Measurements from ENCODE around the gene HOXA3. TPM values are rescaled to one million over a fixed set of nuclear protein-coding genes. Genes with fewer than 3 reads are reported as not detected.

Gene HOXA3
- total RNA-seq, 1 experiment from 2014 or later = 50.5 TPM

DNA sequence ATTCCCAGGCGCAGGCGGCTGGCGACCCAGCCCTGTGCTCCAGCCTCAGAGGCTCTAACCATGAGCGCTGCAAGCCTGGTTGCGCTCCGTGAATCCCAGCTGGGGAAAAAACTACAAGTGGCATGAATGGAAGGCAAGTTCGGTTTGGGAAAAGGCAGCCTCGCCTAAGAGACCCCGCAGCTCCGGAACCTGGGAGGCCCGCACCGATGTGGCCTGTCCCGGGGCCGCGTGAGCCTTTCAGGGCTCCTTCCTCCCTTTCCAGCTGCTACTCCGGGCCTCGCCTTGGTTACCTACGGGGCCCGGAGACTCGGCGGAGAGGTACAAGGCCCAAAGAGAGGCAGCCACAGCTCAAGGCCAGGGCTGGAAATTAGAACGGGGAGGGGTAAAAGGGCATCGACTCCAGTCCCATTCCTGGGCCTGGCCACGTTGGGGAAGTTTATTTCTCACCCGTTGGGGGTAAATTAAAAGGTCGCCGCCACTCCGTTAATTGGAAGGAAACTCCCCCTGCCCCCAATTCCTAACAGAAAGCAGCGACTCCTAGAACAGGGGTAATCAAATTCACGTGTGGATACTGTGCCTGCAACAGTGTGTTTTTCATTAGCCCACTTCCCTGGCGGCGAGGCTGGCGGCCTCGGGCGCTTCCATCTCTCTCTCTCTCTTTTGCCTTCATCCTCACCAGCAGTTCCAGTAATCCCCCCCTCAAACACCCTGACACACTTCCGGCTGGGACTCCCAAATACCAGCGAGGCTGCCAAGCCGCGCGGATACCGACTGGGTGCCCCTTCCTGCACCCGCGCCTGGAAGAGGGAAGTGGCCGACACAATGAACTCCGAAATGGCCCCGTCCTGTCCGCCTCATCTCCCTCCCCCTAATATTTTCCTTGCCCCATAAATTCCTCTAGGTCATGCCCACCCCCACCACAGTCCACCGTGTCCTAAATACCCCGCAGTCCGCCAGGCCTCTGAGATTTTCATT lies 14.4 kb upstream of the HOXA3 start:
- TF ChIP-seq, protein P1, sequence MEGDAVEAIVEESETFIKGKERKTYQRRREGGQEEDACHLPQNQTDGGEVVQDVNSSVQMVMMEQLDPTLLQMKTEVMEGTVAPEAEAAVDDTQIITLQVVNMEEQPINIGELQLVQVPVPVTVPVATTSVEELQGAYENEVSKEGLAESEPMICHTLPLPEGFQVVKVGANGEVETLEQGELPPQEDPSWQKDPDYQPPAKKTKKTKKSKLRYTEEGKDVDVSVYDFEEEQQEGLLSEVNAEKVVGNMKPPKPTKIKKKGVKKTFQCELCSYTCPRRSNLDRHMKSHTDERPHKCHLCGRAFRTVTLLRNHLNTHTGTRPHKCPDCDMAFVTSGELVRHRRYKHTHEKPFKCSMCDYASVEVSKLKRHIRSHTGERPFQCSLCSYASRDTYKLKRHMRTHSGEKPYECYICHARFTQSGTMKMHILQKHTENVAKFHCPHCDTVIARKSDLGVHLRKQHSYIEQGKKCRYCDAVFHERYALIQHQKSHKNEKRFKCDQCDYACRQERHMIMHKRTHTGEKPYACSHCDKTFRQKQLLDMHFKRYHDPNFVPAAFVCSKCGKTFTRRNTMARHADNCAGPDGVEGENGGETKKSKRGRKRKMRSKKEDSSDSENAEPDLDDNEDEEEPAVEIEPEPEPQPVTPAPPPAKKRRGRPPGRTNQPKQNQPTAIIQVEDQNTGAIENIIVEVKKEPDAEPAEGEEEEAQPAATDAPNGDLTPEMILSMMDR (conservative IDR thresholded peaks at IDR 0.05) = no peak
- no peak for TF ChIP-seq EZH2 (IDR thresholded peaks at IDR 0.05; ENCODE audit: low read depth)
- intact Hi-C loops (cut with micrococcal nuclease; ENCODE audit: unreplicated experiment) = loop anchor here (10.0 kb wide), 1 partner anchor 928 kb away; no protein-coding TSS in a partner anchor
- no TSS peak for BruUV-seq (replicated peaks)
- Histone ChIP-seq H2AFZ (no peak overlapping the region), H3K9me3 (ENCODE audit: insufficient read depth, low read depth) (no peaks in the 10 kb centered on the region), H3K27me3 (ENCODE audit: insufficient read depth, low read depth) (no peaks in the 10 kb centered on the region), H3K27ac (no peak overlapping the region), H3K36me3 (ENCODE audit: low read depth) (no peaks in the 10 kb centered on the region), H3K4me1 (replicated peaks; ENCODE audit: insufficient read depth) (peaks cover 20% of the 10 kb centered on the region), H4K20me1 (ENCODE audit: insufficient read depth) (no peaks in the 10 kb centered on the region), H3K4me3 (no peak overlapping the region), H3K79me2 (ENCODE audit: low read depth) (no peaks in the 10 kb centered on the region), H3K9me2 (ENCODE audit: insufficient read depth) (no peaks in the 10 kb centered on the region), H3F3A (ENCODE audit: insufficient read depth, low read depth) (peaks cover 34% of the 10 kb centered on the region), H3K4me2 (no peak overlapping the region)
- ChIA-PET CTCF (interaction anchor here (0.6 kb wide), 1 partner anchor 344 kb away, joined by 3 read pairs; no protein-coding TSS in a partner anchor), POLR2A (ENCODE audit: unreplicated experiment) (no interaction called here)
- DNase-seq = no peak

DNA sequence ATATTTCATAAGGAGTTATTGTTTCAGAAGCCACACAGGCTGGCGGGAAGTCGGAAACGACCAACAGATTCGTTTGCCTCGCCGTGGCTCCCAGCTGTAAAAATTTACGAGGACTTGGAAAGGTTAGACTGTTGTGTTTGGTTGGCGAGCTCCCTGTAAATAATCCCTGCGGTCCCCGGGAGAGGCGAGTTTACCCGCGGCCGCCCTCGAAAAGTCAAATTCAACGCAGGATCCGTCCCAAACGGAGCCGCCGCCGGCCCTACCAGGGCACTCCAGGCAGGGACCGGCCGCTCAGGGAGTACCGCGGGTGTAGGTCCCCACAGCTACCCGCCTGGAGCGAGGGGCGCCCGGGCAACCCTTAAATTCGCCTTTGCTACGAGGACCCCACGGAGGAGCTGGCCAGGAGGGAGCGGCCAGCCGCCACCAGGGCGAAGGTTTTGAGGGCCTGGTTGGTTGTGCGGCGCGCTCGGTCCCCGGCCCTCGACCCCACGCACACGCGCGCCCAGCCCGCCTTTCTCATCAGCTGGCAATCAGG lies 13.7 kb upstream of the HOXA3 start:
- peaks cover 19% of the 10 kb centered on the region for H3K4me1 ChIP-seq (replicated peaks; ENCODE audit: insufficient read depth)
- no peak overlapping the region for H2AFZ ChIP-seq
- TF ChIP-seq, protein P1 (conservative IDR thresholded peaks at IDR 0.05) = no peak
- TF ChIP-seq EZH2 (IDR thresholded peaks at IDR 0.05; ENCODE audit: low read depth) = no peak
- H3K27ac ChIP-seq = no peak overlapping the region
- peaks cover 34% of the 10 kb centered on the region for H3F3A ChIP-seq (ENCODE audit: insufficient read depth, low read depth)
- intact Hi-C loops (cut with micrococcal nuclease; ENCODE audit: unreplicated experiment) = loop anchor here (10.0 kb wide), 1 partner anchor 929 kb away; no protein-coding TSS in a partner anchor
- no peaks in the 10 kb centered on the region for H3K9me3 ChIP-seq (ENCODE audit: insufficient read depth, low read depth)
- no peak overlapping the region for H3K4me2 ChIP-seq
- no peaks in the 10 kb centered on the region for H3K79me2 ChIP-seq (ENCODE audit: low read depth)
- ChIA-PET CTCF (interaction anchor here (0.6 kb wide), 1 partner anchor 345 kb away, joined by 3 read pairs; no protein-coding TSS in a partner anchor), POLR2A (ENCODE audit: unreplicated experiment) (interaction anchor here (0.5 kb wide), 1 partner anchor 333 kb away, joined by 7 read pairs; no protein-coding TSS in a partner anchor)
- no peaks in the 10 kb centered on the region for H3K27me3 ChIP-seq (ENCODE audit: insufficient read depth, low read depth)
- BruUV-seq (replicated peaks) = no TSS peak
- H3K9me2 ChIP-seq (ENCODE audit: insufficient read depth) = no peaks in the 10 kb centered on the region
- no peak overlapping the region for H3K4me3 ChIP-seq
- DNase-seq = no peak
- H4K20me1 ChIP-seq (ENCODE audit: insufficient read depth) = no peaks in the 10 kb centered on the region
- no peaks in the 10 kb centered on the region for H3K36me3 ChIP-seq (ENCODE audit: low read depth)

GRCh38 chr7:27165089-27165995 lies 13.0 kb upstream of the HOXA3 start, which contains the start of gene HOXA9:
HOXA9 (minus strand) TSS chr7:27165537; CDS start chr7:27165457, 80 bp downstream.
- no peak within 1 kb of the TSS for H2AFZ ChIP-seq
- no TSS peak for BruUV-seq (replicated peaks)
- H3K79me2 ChIP-seq (ENCODE audit: low read depth) = no peaks in the 10 kb centered on the region
- H3F3A ChIP-seq (ENCODE audit: insufficient read depth, low read depth) = peaks cover 28% of the 10 kb centered on the region
- H3K9me2 ChIP-seq (ENCODE audit: insufficient read depth) = no peaks in the 10 kb centered on the region
- CTCF ChIA-PET = no interaction called here
- no peak for TF ChIP-seq EZH2 (IDR thresholded peaks at IDR 0.05; ENCODE audit: low read depth)
- TF ChIP-seq, protein P1 (conservative IDR thresholded peaks at IDR 0.05) = no peak
- H4K20me1 ChIP-seq (ENCODE audit: insufficient read depth) = no peaks in the 10 kb centered on the region
- no peak within 1 kb of the TSS for H3K27ac ChIP-seq
- no peak within 1 kb of the TSS for H3K4me2 ChIP-seq
- POLR2A ChIA-PET (ENCODE audit: unreplicated experiment) = interaction anchor here (0.5 kb wide), 1 partner anchor 333 kb away, joined by 7 read pairs; no protein-coding TSS in a partner anchor
- peaks cover 14% of the 10 kb centered on the region for H3K4me1 ChIP-seq (replicated peaks; ENCODE audit: insufficient read depth)
- H3K36me3 ChIP-seq (ENCODE audit: low read depth) = no peaks in the 10 kb centered on the region
- no peak for DNase-seq
- H3K4me3 ChIP-seq = no peak within 1 kb of the TSS
- no peaks in the 10 kb centered on the region for H3K27me3 ChIP-seq (ENCODE audit: insufficient read depth, low read depth)
- intact Hi-C loops (cut with micrococcal nuclease; ENCODE audit: unreplicated experiment) = loop anchor here (10.0 kb wide), 1 partner anchor 929 kb away; no protein-coding TSS in a partner anchor
- no peaks in the 10 kb centered on the region for H3K9me3 ChIP-seq (ENCODE audit: insufficient read depth, low read depth)
